GM18499 (cell line): ENCODE results near the gene AMBRA1.
"Not testable (repeated sequence)": the region's sequence is repeated elsewhere in the genome, so short reads cannot be mapped to it uniquely, and the experiment has no call there.

Source experiments
- ATAC-seq: cut with Tn5 transposase; IDR thresholded peaks from one replicate; pipeline ENCODE4 v1.9.1; 2021; ENCODE audit warnings: moderate number of reproducible peaks; ENCODE audit not compliant: insufficient read depth, unreplicated experiment

The AMBRA1 gene

DNA sequence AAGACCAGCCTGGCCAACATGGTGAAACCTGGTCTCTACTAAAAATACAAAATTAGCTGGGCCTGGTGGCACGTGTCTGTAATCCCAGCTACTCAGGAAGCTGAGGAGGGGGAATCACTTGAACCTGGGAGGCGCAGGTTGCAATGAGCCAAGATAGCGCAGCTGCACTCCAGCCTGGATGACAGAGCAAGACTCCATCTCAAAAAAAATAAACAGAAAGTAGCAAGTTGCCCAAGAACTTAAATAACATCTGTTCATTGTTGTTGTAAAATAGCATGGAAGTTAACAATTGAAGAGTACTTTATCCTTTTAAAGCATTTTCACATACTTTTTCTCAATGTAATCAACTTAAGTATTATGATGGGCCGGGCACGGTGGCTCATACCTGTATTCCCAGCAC is 5.7 kb downstream of the AMBRA1 start:
- no peak for ATAC-seq

DNA sequence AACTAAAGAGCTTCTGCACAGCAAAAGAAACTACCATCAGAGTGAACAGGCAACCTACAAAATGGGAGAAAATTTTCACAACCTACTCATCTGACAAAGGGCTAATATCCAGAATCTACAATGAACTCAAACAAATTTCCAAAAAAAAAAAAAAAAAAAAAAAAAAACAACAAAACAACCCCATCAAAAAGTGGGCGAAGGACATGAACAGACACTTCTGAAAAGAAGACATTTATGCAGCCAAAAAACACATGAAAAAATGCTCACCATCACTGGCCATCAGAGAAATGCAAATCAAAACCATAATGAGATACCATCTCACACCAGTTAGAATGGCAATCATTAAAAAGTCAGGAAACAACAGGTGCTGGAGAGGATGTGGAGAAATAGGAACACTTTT is 10.3 kb downstream of the AMBRA1 start:
- ATAC-seq = not testable (repeated sequence)

DNA sequence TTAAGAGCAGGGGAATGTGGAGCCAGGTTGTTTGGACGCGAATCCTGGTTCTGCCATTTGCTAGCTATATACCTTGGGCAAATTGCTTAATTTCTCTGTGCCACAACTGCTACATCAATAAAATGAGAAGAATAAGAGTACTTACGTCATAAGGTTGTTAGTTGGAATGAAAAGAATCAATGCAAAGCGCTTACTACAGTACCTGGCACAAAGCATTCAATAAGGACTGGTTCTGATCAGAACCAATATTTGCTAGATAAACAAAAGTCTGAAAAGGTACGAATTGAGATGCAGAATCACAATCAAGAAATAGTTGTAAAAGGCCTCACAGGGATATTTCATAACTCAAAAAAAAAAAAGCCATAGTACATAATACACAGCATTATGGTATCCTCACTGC is 11.2 kb downstream of the AMBRA1 start:
- ATAC-seq = no peak

DNA sequence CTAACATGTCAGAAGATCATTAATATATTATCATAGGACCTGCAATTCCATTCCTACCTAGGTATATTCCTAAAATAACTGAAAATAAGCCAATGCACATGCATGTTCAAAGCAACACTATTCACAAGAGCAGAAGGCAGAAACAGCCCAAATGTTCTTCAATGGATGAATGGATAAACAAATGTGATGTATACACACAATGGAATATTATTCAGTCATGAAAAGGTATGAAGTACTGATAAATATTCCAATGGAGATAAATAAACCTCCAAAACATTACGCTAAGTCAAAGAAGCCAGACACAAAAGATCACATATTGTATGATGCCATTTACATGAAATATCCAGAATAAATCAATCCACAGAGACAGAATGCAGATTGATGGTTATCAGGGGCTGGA is 16.8 kb downstream of the AMBRA1 start:
- ATAC-seq = no peak

DNA sequence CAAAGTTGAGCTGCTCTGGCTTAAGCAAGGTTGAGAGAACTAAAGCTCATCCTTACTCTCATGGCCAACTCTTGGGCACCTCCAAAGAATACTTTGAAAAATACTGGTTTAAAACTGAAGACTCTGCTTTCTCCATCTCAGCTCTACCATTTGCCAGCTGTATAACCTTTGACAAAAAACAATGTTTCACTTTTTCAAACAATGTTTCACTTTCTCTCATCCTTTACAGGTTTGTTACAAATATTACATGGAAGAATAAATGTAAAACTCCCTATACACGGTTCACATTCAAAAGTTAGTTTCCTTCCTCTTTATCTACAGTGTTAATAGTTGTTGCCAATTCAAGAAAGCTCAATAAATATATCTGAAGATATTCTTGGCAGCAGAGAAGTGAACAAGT is 19.2 kb downstream of the AMBRA1 start:
- ATAC-seq = no peak

DNA sequence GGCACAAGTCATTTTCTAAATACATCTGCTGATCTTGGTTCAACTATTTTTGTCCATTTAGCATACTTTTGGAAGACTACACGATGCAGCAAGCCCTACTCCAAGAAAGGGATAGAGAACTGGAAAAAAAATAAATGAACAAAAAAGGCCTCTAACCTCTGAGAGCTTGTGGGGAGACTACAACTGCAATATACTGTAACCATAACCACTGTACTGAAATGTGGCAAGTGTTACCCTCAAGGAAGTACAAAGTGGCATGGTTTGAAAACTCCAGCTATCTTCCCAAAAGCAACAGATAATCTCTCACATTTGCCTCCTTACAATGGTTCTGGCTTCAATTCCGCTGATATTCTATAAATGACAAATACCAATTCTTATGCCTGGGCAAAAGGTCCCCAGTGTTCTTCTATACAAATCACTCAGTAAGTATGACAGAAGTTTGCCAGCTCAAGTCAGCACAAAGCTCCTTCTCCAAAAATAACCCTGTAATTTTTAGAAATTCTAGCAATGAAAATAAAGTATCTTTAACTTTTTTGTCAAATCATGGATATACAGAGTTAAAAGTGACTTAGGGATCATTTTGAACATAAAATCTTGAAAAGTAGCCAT is 22.9 kb downstream of the AMBRA1 start:
- no peak for ATAC-seq

DNA sequence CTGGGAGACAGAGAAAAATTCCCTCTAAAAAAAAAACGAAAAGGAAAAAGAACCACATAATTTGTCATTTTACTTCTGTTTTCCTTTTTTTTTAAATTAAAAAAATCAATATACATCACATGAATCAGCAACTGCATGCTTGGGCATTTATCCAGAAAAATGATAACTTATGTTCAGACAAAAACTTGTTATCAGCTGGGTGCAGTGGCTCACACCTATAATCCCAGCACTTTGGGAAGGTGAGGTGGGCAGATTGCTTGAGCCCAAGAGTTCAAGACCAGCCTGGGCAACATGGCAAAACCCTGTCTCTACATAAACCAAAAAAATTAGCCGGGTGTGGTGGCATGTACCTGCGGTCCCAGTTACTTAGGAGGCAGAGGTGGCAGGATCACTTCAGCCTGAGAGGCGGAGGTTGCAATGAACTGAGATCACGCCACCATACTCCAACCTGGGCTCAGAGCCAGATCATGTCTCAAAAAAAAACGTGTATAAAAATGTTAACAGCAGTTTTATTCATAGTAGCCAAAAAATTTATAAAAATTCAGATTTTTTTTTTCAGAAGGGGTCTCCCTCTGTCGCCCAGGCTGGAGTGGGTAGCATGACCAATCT is 28.5 kb downstream of the AMBRA1 start:
- no peak for ATAC-seq

DNA sequence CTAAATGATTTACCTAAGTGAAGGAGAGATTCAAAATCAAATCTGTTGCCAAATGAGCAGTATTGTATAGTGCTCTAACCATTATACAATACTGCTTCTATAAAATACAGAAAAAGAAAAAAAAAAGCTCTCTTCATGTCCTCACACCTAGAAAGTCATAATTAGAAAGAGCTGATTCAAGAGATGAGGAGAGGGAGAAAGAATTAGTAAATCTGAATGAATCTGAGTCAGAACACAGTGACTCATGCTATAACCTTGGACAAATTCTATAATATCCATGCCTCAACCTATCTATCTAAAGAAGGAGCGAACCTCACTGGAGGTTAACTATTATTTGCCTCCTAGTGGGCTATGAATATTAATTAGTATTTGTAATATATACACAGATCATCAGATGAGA is 29.4 kb downstream of the AMBRA1 start:
- ATAC-seq = no peak

DNA sequence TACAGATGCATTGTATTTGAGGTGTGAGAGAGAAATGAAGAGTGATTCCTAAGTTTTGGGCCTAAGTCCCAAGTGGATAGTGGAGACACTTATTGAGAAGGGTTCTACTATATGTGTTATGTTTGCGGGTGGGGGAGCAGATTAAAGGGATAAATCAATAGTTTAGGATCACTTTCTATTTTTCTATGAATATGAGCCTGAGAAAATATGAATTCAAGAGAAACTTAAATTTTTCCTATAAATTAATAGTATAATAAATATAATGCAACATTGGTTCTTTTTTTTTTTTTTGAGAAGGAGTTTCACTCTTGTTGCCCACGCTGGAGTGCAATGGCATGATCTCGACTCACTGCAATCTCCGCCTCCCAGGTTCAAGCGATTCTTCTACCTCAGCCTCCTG is 31.3 kb downstream of the AMBRA1 start:
- no peak for ATAC-seq

DNA sequence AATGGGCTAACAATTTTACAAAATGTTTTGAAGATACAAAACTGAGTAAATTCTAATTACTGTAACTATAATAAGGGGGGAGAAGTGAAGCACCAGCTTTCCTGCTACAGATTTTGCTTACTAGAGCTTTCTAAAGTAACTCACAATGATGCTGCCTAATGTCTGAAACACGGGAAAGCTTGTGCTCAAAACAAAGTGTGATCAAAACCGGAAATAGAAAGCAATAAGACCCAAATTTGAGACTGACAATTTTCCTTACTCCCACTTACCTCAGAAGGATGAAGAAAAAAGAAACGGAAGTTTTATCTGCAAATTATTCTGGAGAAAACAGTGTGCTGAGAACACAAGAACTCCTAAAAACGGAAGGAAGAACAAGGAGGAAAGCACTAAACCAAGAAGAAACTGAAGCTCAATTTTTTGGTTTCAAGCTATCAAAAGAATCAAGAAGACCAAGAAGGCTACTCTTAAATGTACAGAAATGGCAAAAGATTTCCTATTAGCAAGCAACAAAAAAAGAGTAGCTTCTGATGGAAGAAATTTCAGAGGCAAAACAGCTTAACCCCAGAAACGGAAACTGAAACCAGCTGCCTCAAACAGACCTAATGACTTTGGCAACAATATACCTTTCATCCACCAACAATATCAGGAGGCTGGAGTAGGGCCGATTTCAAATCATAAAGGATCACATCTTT is 33.4 kb downstream of the AMBRA1 start:
- ATAC-seq = no peak

DNA sequence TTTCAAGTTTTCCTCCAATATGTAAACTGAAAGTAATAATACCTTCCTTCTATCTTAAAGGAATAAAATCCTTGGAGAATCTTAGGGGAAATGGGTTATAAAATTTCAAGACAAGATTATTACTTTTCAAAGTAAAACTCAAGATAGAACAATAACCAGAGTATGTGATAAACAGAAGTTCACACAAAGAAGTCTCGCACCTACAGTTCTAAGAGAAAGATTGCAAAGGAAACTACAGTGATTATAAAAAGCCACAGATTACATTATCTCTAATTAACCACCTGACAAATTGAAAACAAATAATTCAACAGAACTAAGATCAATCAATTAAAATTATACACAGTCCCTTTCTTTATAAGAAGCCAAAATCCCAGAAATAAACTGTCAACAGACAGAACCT is 34.0 kb downstream of the AMBRA1 start:
- no peak for ATAC-seq

DNA sequence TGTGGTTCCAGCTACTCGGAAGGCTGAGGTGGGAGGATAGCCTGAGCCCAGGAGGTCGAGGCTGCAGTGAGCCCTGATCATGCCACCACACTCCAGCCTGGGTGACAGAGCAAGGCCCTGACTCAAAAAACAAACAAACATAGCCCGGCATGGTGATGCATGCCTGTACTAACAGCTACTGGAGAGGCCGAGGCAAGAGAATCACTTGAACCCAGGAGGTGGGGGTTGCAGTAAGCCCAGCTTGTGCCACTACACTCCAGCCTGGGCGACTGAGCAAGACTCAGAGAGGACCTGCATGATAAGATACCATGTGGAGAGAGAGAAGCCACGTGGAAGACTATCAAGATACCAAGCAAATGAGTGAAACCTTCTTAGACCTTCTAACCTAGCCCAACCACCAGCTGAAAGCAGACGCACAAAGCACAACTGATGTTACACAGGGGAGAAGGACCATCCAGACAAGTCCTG is 36.1 kb downstream of the AMBRA1 start:
- ATAC-seq = no peak

DNA sequence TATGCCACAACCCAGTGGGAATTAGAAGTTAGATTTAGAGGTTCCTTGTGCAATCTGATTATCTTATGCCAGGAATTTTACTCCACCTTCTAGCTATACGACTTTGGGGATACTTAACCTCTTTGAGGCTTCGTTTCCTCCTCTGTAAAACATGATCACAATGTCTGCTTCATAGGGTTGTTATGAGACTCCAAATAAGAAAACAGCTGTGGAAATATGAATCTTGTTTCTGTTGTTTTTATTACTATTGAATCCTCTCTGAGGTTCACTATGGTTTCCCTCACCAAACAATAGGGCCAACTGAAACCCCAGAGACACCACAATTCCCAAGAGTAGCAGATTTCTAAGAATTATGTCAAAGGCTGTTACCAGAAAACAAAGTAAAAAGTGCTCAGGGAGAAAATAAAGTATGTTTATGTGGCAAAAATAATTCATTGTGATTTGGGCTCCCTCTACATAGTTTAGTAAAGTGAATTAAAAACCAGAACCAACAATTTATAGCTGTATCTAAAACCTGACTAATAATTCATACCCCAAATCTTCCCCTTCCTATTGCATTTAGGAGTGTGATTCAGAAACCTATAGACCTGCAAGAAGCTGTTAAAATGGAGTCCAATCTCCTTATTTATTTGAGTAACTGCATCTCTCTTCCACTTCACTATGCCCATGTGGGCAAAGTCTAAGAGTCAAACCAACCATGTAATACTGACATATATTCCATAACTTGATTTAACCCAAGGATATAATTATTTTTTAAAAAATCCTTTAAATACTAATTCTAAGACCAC is 38.4 kb downstream of the AMBRA1 start:
- ATAC-seq = no peak

DNA sequence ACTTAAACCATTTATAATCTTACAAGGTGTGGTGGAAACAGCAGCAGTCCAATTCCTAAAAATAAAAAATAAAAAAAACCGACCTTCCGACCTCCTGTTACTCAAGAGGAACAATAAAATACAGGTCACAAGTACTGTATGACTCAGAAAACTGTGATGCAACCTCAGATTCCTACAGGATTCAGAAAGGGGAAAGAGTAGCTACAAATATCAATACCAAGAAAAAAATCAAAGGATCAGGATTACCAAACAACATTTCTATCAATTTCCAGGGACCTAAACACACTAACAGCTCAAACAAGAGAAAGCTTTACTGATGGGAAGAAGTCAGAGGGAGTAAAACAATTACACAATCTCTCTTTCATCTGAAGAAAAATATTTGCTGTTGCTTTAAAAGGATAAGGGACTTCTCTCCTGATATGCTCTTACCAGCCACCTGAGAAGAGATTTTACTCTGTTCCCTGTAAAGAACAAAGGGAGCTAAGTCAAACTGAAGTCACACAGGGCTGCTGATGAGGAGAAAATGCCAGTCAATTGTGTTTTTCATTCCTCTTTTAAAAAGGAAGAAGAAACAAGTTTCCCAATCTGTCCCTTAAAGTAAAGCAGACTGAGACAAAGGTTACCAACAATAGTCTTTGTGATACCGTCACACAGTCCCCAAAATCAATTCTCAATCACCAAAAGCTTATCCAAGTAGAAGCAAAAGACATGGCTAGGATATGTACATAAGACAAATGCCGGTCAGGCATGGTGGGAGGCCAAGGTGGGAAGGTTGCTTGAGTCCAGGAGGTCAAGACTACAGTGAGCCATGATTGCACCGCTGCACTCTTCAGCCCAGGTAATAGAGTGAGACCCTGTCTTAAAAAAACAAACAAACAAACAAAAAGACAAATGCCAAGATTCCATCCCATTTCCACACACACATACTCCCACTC is 39.3 kb downstream of the AMBRA1 start:
- ATAC-seq = no peak

DNA sequence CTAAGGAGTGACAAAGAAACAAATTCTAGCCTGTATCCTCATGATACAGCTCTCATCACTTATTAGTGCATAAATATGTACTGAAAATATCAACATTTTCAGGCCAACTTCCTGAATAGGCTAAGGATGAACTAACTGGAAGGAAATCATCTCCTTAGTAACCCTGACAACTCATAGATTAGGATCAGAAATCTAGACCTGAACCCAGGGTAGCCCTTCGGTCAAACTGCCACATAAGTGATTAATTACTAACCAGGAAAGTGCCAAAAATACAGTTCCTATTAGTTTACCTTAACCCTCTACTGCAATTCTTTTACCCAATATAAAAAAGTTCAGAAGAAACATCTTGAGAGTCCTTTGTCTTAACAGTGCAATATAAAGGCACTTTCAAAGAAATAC is 40.0 kb downstream of the AMBRA1 start:
- ATAC-seq = no peak

DNA sequence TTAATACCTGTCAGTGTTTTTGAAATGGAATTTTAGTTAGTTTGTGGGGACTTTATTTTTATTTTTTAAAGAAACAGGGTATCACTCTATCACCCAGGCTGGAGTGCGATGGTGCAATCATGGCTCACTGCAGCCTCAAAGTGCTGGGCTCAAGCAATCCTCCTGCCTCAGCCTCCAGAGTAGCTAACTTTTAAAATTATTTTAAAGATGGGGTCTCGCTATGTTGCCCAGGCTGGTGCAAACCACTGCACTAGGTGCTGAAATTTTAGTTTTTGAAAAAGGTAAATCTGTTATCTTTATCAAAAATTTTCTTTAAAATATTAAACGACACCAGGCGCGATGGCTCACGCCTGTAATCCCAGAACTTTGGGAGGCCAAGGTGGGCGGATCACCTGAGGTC is 42.6 kb downstream of the AMBRA1 start:
- no peak for ATAC-seq

DNA sequence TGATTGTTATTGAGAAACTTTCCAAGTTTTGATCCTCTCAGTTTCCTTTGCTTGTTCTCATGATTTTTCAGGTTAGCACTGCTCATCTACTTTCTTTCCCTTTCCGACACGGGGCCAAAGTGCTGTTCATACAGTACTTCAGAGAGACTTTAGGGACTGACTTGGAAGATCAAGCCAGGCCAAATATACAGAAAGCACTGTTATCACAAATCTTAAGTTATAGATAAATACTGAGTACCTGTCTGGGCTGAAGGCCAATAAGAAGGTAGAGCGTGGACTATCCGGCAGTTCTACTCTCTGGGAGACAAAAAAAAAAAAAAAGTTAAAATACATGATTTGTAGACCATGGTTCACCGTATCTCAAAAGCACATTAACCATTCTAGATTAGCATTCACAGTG is 46.2 kb downstream of the AMBRA1 start:
- no peak for ATAC-seq

DNA sequence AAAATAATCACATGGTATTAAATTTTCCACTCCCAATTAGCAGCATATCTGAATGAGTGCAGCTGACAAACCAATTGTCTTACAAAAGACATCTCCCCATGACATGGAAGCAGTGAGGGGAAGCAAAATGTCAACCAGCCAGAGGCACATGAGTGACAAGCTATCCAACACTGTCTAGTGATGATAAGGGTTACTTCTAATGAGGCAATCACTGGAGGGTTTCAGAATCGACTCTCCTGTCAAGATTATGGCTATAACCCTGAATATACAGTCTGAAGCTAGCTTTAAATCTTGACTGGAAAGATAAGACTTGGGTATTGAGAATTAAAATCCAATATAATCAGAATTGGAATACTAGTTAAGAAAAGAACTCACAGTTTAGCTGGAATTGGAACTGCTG is 50.3 kb downstream of the AMBRA1 start:
- no peak for ATAC-seq

DNA sequence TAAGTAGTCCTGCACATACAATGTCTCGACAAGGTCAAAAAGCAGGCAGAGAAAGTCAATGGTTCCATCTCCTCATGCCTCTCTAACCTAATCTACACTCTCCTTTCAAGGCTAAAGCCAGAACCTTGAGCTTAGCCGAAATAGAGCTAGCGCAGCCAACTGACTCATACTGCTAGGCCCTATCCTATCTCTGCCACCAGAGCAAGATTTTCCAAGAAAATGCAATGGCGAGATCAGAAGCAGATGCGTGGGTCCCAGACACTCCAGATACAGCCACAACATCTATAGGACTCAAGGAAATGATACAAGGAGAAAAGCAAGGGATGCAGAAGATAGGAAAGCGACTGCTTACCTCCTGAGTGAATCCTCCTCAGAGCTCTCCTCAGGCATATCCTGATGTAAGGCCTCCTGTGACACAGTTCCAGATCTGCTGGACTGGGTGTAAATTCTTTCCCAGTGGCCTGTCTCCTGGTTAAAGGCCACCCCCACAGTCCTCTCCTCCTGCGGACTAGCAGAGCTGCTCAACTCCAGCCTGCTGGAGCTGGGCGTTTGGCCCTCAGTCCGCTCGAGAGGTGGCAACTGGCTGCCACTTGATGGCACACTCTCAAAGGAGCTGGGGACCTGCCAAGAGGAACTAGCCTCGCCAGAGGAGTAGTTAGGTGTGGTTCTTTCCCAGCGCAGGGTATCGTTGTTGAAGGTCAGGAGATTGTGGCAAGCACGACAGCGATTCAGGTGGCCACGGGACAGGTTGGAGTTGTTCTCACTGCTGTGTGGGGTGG is 52.0 kb downstream of the AMBRA1 start:
- ATAC-seq = no peak
